AG04450 (cell line): ENCODE data around the gene SH3GLB2. TPM values are rescaled to one million over a fixed set of nuclear protein-coding genes. Genes with fewer than 3 reads are reported as not detected.
A peak's percentile ranks its signal among the peaks of the same experiment; 100 is the strongest.

Source experiments
- CTCF ChIA-PET: fragments of 300-600, 350-600 bp; formaldehyde crosslinking; extraction: SDS; loops from one replicate; lab custom pipeline; 2022; ENCODE audit warnings: antibody characterized with exemption, inconsistent platforms; lab: Charles Lee
- POLR2A ChIA-PET: fragments of 350-600 bp; formaldehyde crosslinking; extraction: SDS; loops from one replicate; lab custom pipeline; 2021; ENCODE audit warnings: antibody characterized with exemption, inconsistent platforms; lab: Yijun Ruan, JAX
- DNase-seq: peaks from one replicate; pipeline ENCODE4 v3.0.0-alpha.2; 2011; ENCODE audit warnings: low read depth, low spot score
- H3K27ac ChIP-seq: one replicate; pipeline ENCODE4 v1.5.1; 2012; ENCODE audit warnings: low read depth, low read length, control low read depth
- H3K27me3 ChIP-seq: one replicate; pipeline ENCODE4 v1.6.0; 2012; ENCODE audit warnings: low read length; ENCODE audit not compliant: control insufficient read depth, insufficient read depth
- H3K4me3 ChIP-seq: 2 replicates; pipeline ENCODE4 v1.5.1; 2011; ENCODE audit warnings: mild to moderate bottlenecking, low read depth, low read length, control low read depth
- H3K9me3 ChIP-seq: 2 replicates; pipeline ENCODE4 v1.5.1; 2012; ENCODE audit warnings: low read length; ENCODE audit not compliant: control insufficient read depth, insufficient read depth
- CTCF ChIP-seq: IDR thresholded peaks from 2 replicates; pipeline ENCODE4 v1.5.1; 2011; ENCODE audit warnings: low read depth, low read length, control low read depth, inconsistent platforms
- polyA plus RNA-seq: library from polyadenylated mRNA; depleted of rRNA; stranded (reverse); fragments of >200 nt; gene quantifications from 2 replicates; pipeline ENCODE4 v1.2.3, GENCODE V29; 2011

The SH3GLB2 gene
- polyA plus RNA-seq, 1 experiment, result 29.3 TPM

- Histone ChIP-seq H3K27me3 (no peaks in the 10 kb centered on the region), H3K4me3 (peak overlapping the region; percentile 79), H3K27ac (no peak overlapping the region), H3K9me3 (no peaks in the 10 kb centered on the region)
- CTCF ChIA-PET, result no interaction called here
- no peak for TF ChIP-seq CTCF
- no peak for DNase-seq
- POLR2A ChIA-PET, result no interaction called here
Measured at GRCh38 chr9:129026442-129027223, 1.5 kb downstream of the SH3GLB2 start.

GRCh38 chr9:129023908-129024233, 4.3 kb downstream of the SH3GLB2 start:
- no peak for TF ChIP-seq CTCF
- H3K27me3 ChIP-seq, result no peaks in the 10 kb centered on the region
- no peak for DNase-seq
- H3K27ac ChIP-seq, result peak overlapping the region; percentile 53
- POLR2A ChIA-PET, result interaction anchor here (0.5 to 0.9 kb wide), 4 partner anchors 76 to 640 kb away, joined by 3 to 9 read pairs (median 4); no protein-coding TSS in a partner anchor
- CTCF ChIA-PET, result interaction anchor here (0.9 kb wide), 1 partner anchor 206 kb away, joined by 5 read pairs; no protein-coding TSS in a partner anchor
- no peaks in the 10 kb centered on the region for H3K9me3 ChIP-seq
- no peak overlapping the region for H3K4me3 ChIP-seq

GRCh38 chr9:129023036-129023907, 4.9 kb downstream of the SH3GLB2 start:
- no peak for TF ChIP-seq CTCF
- ChIA-PET POLR2A (interaction anchor here (0.7 to 0.9 kb wide), 2 partner anchors 75 to 151 kb away, joined by 4 to 9 read pairs; no protein-coding TSS in a partner anchor), CTCF (interaction anchor here (0.7 to 1.1 kb wide), 2 partner anchors 17 to 205 kb away, joined by 3 read pairs; partner anchors contain the start of gene ENDOG)
- Histone ChIP-seq H3K27me3 (no peaks in the 10 kb centered on the region), H3K27ac (peak overlapping the region; percentile 53), H3K4me3 (no peak overlapping the region), H3K9me3 (no peaks in the 10 kb centered on the region)
- DNase-seq, result peak; percentile 60

- CTCF ChIA-PET, result interaction anchor here (1.1 kb wide), 1 partner anchor 16 kb away, joined by 3 read pairs; no protein-coding TSS in a partner anchor
- TF ChIP-seq CTCF, result no peak
- no peak for DNase-seq
- no peak overlapping the region for H3K4me3 ChIP-seq
- H3K27me3 ChIP-seq, result no peaks in the 10 kb centered on the region
- no peaks in the 10 kb centered on the region for H3K9me3 ChIP-seq
- POLR2A ChIA-PET, result no interaction called here
- no peak overlapping the region for H3K27ac ChIP-seq
Measured at GRCh38 chr9:129022037-129022436, 6.1 kb downstream of the SH3GLB2 start.
